Progenitor cell of endocrine pancreas (in vitro differentiated cells): Measurements from ENCODE around the gene ENAH. TPM values are rescaled to one million over a fixed set of nuclear protein-coding genes. Genes with fewer than 3 reads are reported as not detected.
"Not testable (repeated sequence)": the region's sequence is repeated elsewhere in the genome, so short reads cannot be mapped to it uniquely, and the experiment has no call there.

Experiments
- DNase-seq: peaks from one replicate; pipeline ENCODE4 v3.0.0; 2021; ENCODE audit warnings: low spot score; ENCODE audit not compliant: unreplicated experiment
- H3K27ac Mint-ChIP-seq: 2 replicates; pipeline ENCODE4 v1.8.0; 2021; ENCODE audit warnings: mild to moderate bottlenecking, moderate library complexity, mixed read lengths
- H3K27me3 Mint-ChIP-seq: 2 replicates; pipeline ENCODE4 v1.8.0; 2021; ENCODE audit warnings: mixed read lengths
- H3K36me3 Mint-ChIP-seq: 2 replicates; pipeline ENCODE4 v1.8.0; 2022; ENCODE audit warnings: mixed read lengths; ENCODE audit not compliant: insufficient read depth
- H3K4me1 Mint-ChIP-seq: 2 replicates; pipeline ENCODE4 v1.8.0; 2021; ENCODE audit warnings: low read depth, mixed read lengths
- H3K4me3 Mint-ChIP-seq: 2 replicates; pipeline ENCODE4 v1.8.0; 2021; ENCODE audit warnings: low read depth, mild to moderate bottlenecking, moderate library complexity, mixed read lengths
- H3K9me3 Mint-ChIP-seq: 2 replicates; pipeline ENCODE4 v1.8.0; 2021; ENCODE audit warnings: low read depth, mixed read lengths
- CTCF ChIP-seq: fragments of 200-600 bp; sonication (generic); IDR thresholded peaks from one replicate; pipeline ENCODE4 v1.5.0; 2021; ENCODE audit warnings: antibody characterized with exemption, mild to moderate bottlenecking; ENCODE audit not compliant: unreplicated experiment
- total RNA-seq: library from RNA; stranded (reverse); gene quantifications from 2 replicates; pipeline ENCODE4 v1.2.1, GENCODE V29; 2021

The ENAH gene
- total RNA-seq, 1 donor from 2014 or later = 217 TPM

GRCh38 chr1:225617479-225617878 is 35.4 kb downstream of the ENAH start:
- Mint-ChIP-seq H3K4me1 (peaks cover 18% of the 10 kb centered on the region), H3K9me3 (peaks cover 8% of the 10 kb centered on the region), H3K27me3 (no peaks in the 10 kb centered on the region), H3K4me3 (no peak overlapping the region), H3K27ac (no peak overlapping the region), H3K36me3 (peaks cover 18% of the 10 kb centered on the region)
- DNase-seq = no peak
- no peak for TF ChIP-seq CTCF

- Mint-ChIP-seq H3K4me1 (peaks cover 17% of the 10 kb centered on the region), H3K36me3 (peaks cover 13% of the 10 kb centered on the region)
- not testable (repeated sequence) for H3K4me3 Mint-ChIP-seq, H3K27ac Mint-ChIP-seq, H3K9me3 Mint-ChIP-seq, DNase-seq, H3K27me3 Mint-ChIP-seq
Measured at GRCh38 chr1:225615403-225615790, 37.5 kb downstream of the ENAH start.

- H3K9me3 Mint-ChIP-seq = no peaks in the 10 kb centered on the region
- H3K27ac Mint-ChIP-seq = no peak overlapping the region
- H3K4me1 Mint-ChIP-seq = peaks cover 17% of the 10 kb centered on the region
- peaks cover 13% of the 10 kb centered on the region for H3K36me3 Mint-ChIP-seq
- DNase-seq = no peak
- H3K4me3 Mint-ChIP-seq = no peak overlapping the region
- H3K27me3 Mint-ChIP-seq = no peaks in the 10 kb centered on the region
- TF ChIP-seq CTCF = no peak
Measured at GRCh38 chr1:225613006-225613405, 39.9 kb downstream of the ENAH start.

GRCh38 chr1:225612287-225612686 is 40.6 kb downstream of the ENAH start:
- H3K27ac Mint-ChIP-seq = no peak overlapping the region
- H3K4me3 Mint-ChIP-seq = no peak overlapping the region
- no peaks in the 10 kb centered on the region for H3K9me3 Mint-ChIP-seq
- no peaks in the 10 kb centered on the region for H3K27me3 Mint-ChIP-seq
- peaks cover 13% of the 10 kb centered on the region for H3K36me3 Mint-ChIP-seq
- TF ChIP-seq CTCF = no peak
- peaks cover 21% of the 10 kb centered on the region for H3K4me1 Mint-ChIP-seq
- DNase-seq = no peak

- Mint-ChIP-seq H3K27me3 (no peaks in the 10 kb centered on the region), H3K4me1 (peaks cover 27% of the 10 kb centered on the region), H3K4me3 (no peak overlapping the region), H3K27ac (no peak overlapping the region), H3K36me3 (peaks cover 15% of the 10 kb centered on the region), H3K9me3 (no peaks in the 10 kb centered on the region)
- no peak for TF ChIP-seq CTCF
- DNase-seq = no peak
Measured at GRCh38 chr1:225611537-225612223, 41.2 kb downstream of the ENAH start.

- no peak overlapping the region for H3K27ac Mint-ChIP-seq
- peaks cover 24% of the 10 kb centered on the region for H3K4me1 Mint-ChIP-seq
- TF ChIP-seq CTCF = no peak
Measured at GRCh38 chr1:225610539-225610938, 42.4 kb downstream of the ENAH start.

More at GRCh38 chr1:225610539-225610938, 42.4 kb downstream of the ENAH start:
- Mint-ChIP-seq H3K4me3 (no peak overlapping the region), H3K27me3 (no peaks in the 10 kb centered on the region), H3K9me3 (no peaks in the 10 kb centered on the region), H3K36me3 (peaks cover 9% of the 10 kb centered on the region)
- DNase-seq = no peak
